PFSK-1 (cell line): ENCODE data around the gene NTM.

ENCODE experiments used
- FOXP2 ChIP-seq: optimal IDR thresholded peaks from 2 replicates; pipeline ENCODE3; 2011; ENCODE audit warnings: borderline replicate concordance, control low read depth, inconsistent platforms; ENCODE audit not compliant: insufficient read depth; ENCODE audit errors: extremely low read length, extremely low read depth
- POLR2AphosphoS5 ChIP-seq: IDR thresholded peaks from 2 replicates; pipeline ENCODE4 v1.6.1; 2012; ENCODE audit warnings: low read depth, mild to moderate bottlenecking, control low read depth, low read length, moderate library complexity
- SIN3A ChIP-seq: IDR thresholded peaks from 2 replicates; pipeline ENCODE4 v1.6.1; 2012; ENCODE audit warnings: mild to moderate bottlenecking, low read length, moderate library complexity, borderline replicate concordance; ENCODE audit not compliant: insufficient read depth
- TAF1 ChIP-seq: IDR thresholded peaks from 2 replicates; pipeline ENCODE4 v1.6.1; 2012; ENCODE audit warnings: low read length, control low read depth, borderline replicate concordance; ENCODE audit not compliant: insufficient read depth
- TF ChIP-seq, protein P1 (sequence below), 2 experiments: IDR thresholded peaks; 2 replicates each; pipeline versions ENCODE4 v1.6.1 to v1.8.0; 2011 to 2012; ENCODE audit warnings: low read depth in 2 of 2, low read length in 2 of 2, control low read depth in 1 of 2, inconsistent platforms in 1 of 2, mild to moderate bottlenecking in 1 of 2, moderate library complexity in 1 of 2; ENCODE audit not compliant: insufficient read depth in 1 of 2

DNA sequence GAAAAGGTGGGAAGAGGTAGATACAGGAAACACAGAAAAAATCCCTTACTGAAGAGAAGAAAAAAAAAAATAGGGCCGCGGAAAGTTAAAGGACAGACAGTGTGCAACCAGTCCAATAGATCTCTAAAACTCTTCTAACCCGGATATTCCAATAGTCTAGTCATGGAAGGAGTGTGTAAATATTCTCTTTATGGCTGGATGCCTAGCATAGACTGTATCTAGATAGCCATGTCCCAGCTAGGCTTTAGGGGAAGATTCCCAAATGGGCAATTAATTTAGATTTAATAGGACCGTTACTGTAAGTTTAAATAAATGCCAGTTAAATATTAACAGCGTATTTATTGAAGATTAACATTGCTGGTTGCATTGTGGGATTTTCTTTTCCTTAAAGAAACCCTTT lies 532.7 kb downstream of the NTM start:
- TF ChIP-seq, protein P1, sequence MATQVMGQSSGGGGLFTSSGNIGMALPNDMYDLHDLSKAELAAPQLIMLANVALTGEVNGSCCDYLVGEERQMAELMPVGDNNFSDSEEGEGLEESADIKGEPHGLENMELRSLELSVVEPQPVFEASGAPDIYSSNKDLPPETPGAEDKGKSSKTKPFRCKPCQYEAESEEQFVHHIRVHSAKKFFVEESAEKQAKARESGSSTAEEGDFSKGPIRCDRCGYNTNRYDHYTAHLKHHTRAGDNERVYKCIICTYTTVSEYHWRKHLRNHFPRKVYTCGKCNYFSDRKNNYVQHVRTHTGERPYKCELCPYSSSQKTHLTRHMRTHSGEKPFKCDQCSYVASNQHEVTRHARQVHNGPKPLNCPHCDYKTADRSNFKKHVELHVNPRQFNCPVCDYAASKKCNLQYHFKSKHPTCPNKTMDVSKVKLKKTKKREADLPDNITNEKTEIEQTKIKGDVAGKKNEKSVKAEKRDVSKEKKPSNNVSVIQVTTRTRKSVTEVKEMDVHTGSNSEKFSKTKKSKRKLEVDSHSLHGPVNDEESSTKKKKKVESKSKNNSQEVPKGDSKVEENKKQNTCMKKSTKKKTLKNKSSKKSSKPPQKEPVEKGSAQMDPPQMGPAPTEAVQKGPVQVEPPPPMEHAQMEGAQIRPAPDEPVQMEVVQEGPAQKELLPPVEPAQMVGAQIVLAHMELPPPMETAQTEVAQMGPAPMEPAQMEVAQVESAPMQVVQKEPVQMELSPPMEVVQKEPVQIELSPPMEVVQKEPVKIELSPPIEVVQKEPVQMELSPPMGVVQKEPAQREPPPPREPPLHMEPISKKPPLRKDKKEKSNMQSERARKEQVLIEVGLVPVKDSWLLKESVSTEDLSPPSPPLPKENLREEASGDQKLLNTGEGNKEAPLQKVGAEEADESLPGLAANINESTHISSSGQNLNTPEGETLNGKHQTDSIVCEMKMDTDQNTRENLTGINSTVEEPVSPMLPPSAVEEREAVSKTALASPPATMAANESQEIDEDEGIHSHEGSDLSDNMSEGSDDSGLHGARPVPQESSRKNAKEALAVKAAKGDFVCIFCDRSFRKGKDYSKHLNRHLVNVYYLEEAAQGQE (IDR thresholded peaks at IDR 0.05; ENCODE audit: insufficient read depth in 1 of 2, low read depth in 2 of 2, low read length in 2 of 2), result no peak
- no peak for TF ChIP-seq TAF1
- TF ChIP-seq POLR2AphosphoS5, result no peak
- TF ChIP-seq SIN3A, result no peak
- no peak for TF ChIP-seq FOXP2
